Measurements from ENCODE around the gene CORO7. TPM values are rescaled to one million over a fixed set of nuclear protein-coding genes. Genes with fewer than 3 reads are reported as not detected.

Gene CORO7
- polyA plus RNA-seq, 3 donors: 44.7 to 181 (median 68.4) TPM

- no peak for TF ChIP-seq CTCF (IDR thresholded peaks at IDR 0.05)
- DNase-seq: peak; percentile 25 to 54 (median 53)
- peaks cover 100% of the 10 kb centered on the region for H4K20me1 ChIP-seq (ENCODE audit: insufficient read depth, low read length)
- Mint-ChIP-seq H3K36me3 (peaks cover 16 to 45% of the 10 kb centered on the region in 2 donors), H3K4me3 (peak within 1 kb of the TSS; percentile 70 to 88), H3K27me3 (ENCODE audit: low read depth in 3 of 3) (peaks cover 1 to 3% (median 2%) of the 10 kb centered on the region in 3 donors), H3K4me1 (peaks cover 25% of the 10 kb centered on the region), H3K9me3 (no peaks in the 10 kb centered on the region), H3K27ac (peak within 1 kb of the TSS in 2 of 7 donors; percentile 13 to 20)
- peak within 1 kb of the TSS in 1 of 3 experiments; percentile 57 for H3K4me3 ChIP-seq (replicated peaks in 1 of 3; ENCODE audit: low read depth in 2 of 3, low read length in 3 of 3)
- H3K4me2 ChIP-seq (replicated peaks; ENCODE audit: extremely low read depth, low read length, poor library complexity, severe bottlenecking): peak within 1 kb of the TSS; percentile 78
- 8% methylated on average over 48 of the region's 50 CpGs for WGBS (ENCODE audit: insufficient coverage)
- no peaks in the 10 kb centered on the region for H3K9me3 ChIP-seq (replicated peaks in 1 of 2; ENCODE audit: control insufficient read depth in 1 of 2, insufficient read depth in 1 of 2, low read length in 2 of 2)
- peaks cover 25 to 44% of the 10 kb centered on the region in 2 donors for H3K36me3 ChIP-seq (replicated peaks in 1 of 2; ENCODE audit: control insufficient read depth in 1 of 2, insufficient read depth in 2 of 2, low read length in 2 of 2)
- no peak within 1 kb of the TSS for H2AFZ ChIP-seq (ENCODE audit: insufficient read depth, low read depth, low read length, poor library complexity, severe bottlenecking)
- H3K9ac ChIP-seq (ENCODE audit: insufficient read depth, low read length, poor library complexity, severe bottlenecking): peak within 1 kb of the TSS; percentile 56
- peaks cover 20% of the 10 kb centered on the region for H3K79me2 ChIP-seq (ENCODE audit: insufficient read depth, low read length)
- intact Hi-C loops (cut with micrococcal nuclease): no loop called here
- H3K27ac ChIP-seq (ENCODE audit: low read depth in 1 of 2, low read length in 2 of 2): no peak within 1 kb of the TSS
- no peaks in the 10 kb centered on the region for H3K27me3 ChIP-seq (ENCODE audit: control insufficient read depth in 2 of 2, insufficient read depth in 2 of 2, low read length in 2 of 2)
- peaks cover 14 to 27% of the 10 kb centered on the region in 2 donors for H3K4me1 ChIP-seq (ENCODE audit: control insufficient read depth in 1 of 2, insufficient read depth in 2 of 2, low read length in 2 of 2)
Measured at GRCh38 chr16:4371357-4372000, 44.9 kb downstream of the CORO7 start, which contains the start of gene VASN. VASN (plus strand) TSS chr16:4371848; CDS start chr16:4380878, 9,030 bp downstream.

- intact Hi-C loops (cut with micrococcal nuclease): no loop called here
- no peak overlapping the region for H2AFZ ChIP-seq (ENCODE audit: insufficient read depth, low read depth, low read length, poor library complexity, severe bottlenecking)
- H3K9ac ChIP-seq (ENCODE audit: insufficient read depth, low read length, poor library complexity, severe bottlenecking): no peak overlapping the region
Measured at GRCh38 chr16:4370570-4371356, 45.6 kb downstream of the CORO7 start.

More at GRCh38 chr16:4370570-4371356, 45.6 kb downstream of the CORO7 start:
- H3K27me3 ChIP-seq (ENCODE audit: control insufficient read depth in 2 of 2, insufficient read depth in 2 of 2, low read length in 2 of 2): no peaks in the 10 kb centered on the region
- no peaks in the 10 kb centered on the region for H3K9me3 Mint-ChIP-seq
- peaks cover 31 to 46% of the 10 kb centered on the region in 2 donors for H3K36me3 ChIP-seq (replicated peaks in 1 of 2; ENCODE audit: control insufficient read depth in 1 of 2, insufficient read depth in 2 of 2, low read length in 2 of 2)
- peaks cover 1 to 3% (median 2%) of the 10 kb centered on the region in 3 donors for H3K27me3 Mint-ChIP-seq (ENCODE audit: low read depth in 3 of 3)
- peak overlapping the region; percentile 78 for H3K4me2 ChIP-seq (replicated peaks; ENCODE audit: extremely low read depth, low read length, poor library complexity, severe bottlenecking)
- H3K9me3 ChIP-seq (replicated peaks in 1 of 2; ENCODE audit: control insufficient read depth in 1 of 2, insufficient read depth in 1 of 2, low read length in 2 of 2): no peaks in the 10 kb centered on the region
- no peak overlapping the region for H3K27ac ChIP-seq (ENCODE audit: low read depth in 1 of 2, low read length in 2 of 2)
- H3K4me1 ChIP-seq (ENCODE audit: control insufficient read depth in 1 of 2, insufficient read depth in 2 of 2, low read length in 2 of 2): peaks cover 14 to 27% of the 10 kb centered on the region in 2 donors
- H3K4me3 Mint-ChIP-seq: no peak overlapping the region
- TF ChIP-seq CTCF (IDR thresholded peaks at IDR 0.05): no peak
- peaks cover 100% of the 10 kb centered on the region for H4K20me1 ChIP-seq (ENCODE audit: insufficient read depth, low read length)
- H3K79me2 ChIP-seq (ENCODE audit: insufficient read depth, low read length): peaks cover 20% of the 10 kb centered on the region
- H3K4me3 ChIP-seq (replicated peaks in 1 of 3; ENCODE audit: low read depth in 2 of 3, low read length in 3 of 3): no peak overlapping the region
- 91% methylated on average over 9 of the region's 14 CpGs for WGBS (ENCODE audit: insufficient coverage)
- peak overlapping the region in 1 of 7 donors; percentile 20 for H3K27ac Mint-ChIP-seq
- no peak for DNase-seq
- H3K36me3 Mint-ChIP-seq: peaks cover 18 to 49% of the 10 kb centered on the region in 2 donors
- peaks cover 24% of the 10 kb centered on the region for H3K4me1 Mint-ChIP-seq

All from CD14-positive monocyte (primary cell).